Measurements from ENCODE around the gene RFT1. TPM values are rescaled to one million over a fixed set of nuclear protein-coding genes. Genes with fewer than 3 reads are reported as not detected.
A peak's percentile ranks its signal among the peaks of the same experiment; 100 is the strongest.

The RFT1 gene, protein sequence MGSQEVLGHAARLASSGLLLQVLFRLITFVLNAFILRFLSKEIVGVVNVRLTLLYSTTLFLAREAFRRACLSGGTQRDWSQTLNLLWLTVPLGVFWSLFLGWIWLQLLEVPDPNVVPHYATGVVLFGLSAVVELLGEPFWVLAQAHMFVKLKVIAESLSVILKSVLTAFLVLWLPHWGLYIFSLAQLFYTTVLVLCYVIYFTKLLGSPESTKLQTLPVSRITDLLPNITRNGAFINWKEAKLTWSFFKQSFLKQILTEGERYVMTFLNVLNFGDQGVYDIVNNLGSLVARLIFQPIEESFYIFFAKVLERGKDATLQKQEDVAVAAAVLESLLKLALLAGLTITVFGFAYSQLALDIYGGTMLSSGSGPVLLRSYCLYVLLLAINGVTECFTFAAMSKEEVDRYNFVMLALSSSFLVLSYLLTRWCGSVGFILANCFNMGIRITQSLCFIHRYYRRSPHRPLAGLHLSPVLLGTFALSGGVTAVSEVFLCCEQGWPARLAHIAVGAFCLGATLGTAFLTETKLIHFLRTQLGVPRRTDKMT
- 13.0 TPM for total RNA-seq (2013)
- polyA plus RNA-seq (10 to 100 TPM in 2 of 3 donors, 1 to 10 TPM in 1; 8.2 to 34.9 (median 25.6) TPM), polyA minus RNA-seq (3.7 and 5.3 TPM in 2 replicates), total RNA-seq (0.69 to 9.9 (median 7.7) reads per million in 11 experiments)

DNA sequence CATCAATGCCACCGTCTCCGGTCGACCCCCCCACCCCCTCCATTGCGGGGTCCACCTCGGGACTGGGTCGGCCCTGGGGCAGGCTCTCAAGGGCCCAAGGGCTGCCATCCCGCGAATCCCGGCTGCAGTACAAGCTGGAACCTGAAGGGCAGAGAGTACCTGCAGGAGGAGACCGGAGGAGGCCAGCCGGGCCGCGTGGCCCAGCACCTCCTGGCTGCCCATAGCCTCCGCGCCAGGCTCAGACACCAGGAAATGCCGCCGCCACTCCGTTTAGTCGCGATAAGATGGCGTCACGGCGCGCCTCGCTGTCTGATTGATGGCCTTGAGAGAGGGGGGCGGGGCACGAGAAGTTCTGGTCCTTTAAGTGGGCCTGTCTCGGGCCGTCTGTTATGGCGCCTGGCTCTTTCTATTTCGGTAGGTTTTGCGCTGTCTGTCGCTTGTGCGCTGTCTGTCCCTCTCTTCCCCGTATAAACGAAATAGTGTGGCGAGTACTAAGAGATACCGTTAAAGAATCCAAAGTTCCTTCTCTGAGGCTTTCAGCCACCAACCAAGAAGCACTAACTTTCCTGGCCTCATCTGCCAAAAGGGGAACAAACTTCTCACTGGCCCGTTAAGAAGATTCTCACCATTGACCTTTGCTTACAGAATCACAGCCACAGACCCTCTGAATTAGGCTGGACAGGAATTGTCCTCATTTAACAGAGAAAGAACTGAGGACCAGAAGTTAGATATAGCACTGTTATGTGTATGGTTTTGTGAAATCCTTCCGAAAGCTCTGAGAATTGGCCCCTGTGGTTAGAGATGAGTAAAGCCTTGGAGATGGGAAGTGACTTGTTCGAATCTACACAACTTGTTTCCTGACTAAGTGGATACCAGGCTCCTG lies at the start of gene RFT1:
TSS of gene RFT1 (minus strand) at position 257 of the 883 bp plus-strand sequence. CDS start at position 222, 35 bp downstream.
- Mint-ChIP-seq H3K36me3 (peaks cover 14 to 16% of the 10 kb centered on the region in 2 donors), H3K27ac (peak within 1 kb of the TSS; percentile 98 to 100 (median 99)), H3K9me3 (no peaks in the 10 kb centered on the region), H3K27me3 (ENCODE audit: low read depth in 3 of 3) (peaks cover 0 to 2% (median 0%) of the 10 kb centered on the region in 3 donors), H3K4me1 (peaks cover 38% of the 10 kb centered on the region), H3K4me3 (peak within 1 kb of the TSS; percentile 78 to 94)
- Histone ChIP-seq H3K27ac (ENCODE audit: low read depth in 1 of 2, low read length in 2 of 2) (peak within 1 kb of the TSS; percentile 95 to 100), H3K79me2 (ENCODE audit: insufficient read depth, low read length) (peaks cover 49% of the 10 kb centered on the region), H3K9me3 (replicated peaks in 1 of 2; ENCODE audit: control insufficient read depth in 1 of 2, insufficient read depth in 1 of 2, low read length in 2 of 2) (no peaks in the 10 kb centered on the region), H3K27me3 (ENCODE audit: control insufficient read depth in 2 of 2, insufficient read depth in 2 of 2, low read length in 2 of 2) (no peaks in the 10 kb centered on the region), H2AFZ (ENCODE audit: insufficient read depth, low read depth, low read length, poor library complexity, severe bottlenecking) (peak within 1 kb of the TSS; percentile 92), H3K4me1 (ENCODE audit: control insufficient read depth in 1 of 2, insufficient read depth in 2 of 2, low read length in 2 of 2) (peaks cover 35 to 49% of the 10 kb centered on the region in 2 donors), H4K20me1 (ENCODE audit: insufficient read depth, low read length) (no peaks in the 10 kb centered on the region), H3K36me3 (replicated peaks in 1 of 2; ENCODE audit: control insufficient read depth in 1 of 2, insufficient read depth in 2 of 2, low read length in 2 of 2) (peaks cover 4 to 17% of the 10 kb centered on the region in 2 donors), H3K9ac (ENCODE audit: insufficient read depth, low read length, poor library complexity, severe bottlenecking) (peak within 1 kb of the TSS; percentile 97), H3K4me3 (replicated peaks in 1 of 3; ENCODE audit: low read depth in 2 of 3, low read length in 3 of 3) (peak within 1 kb of the TSS; percentile 82 to 96 (median 95)), H3K4me2 (replicated peaks; ENCODE audit: extremely low read depth, low read length, poor library complexity, severe bottlenecking) (peak within 1 kb of the TSS; percentile 93)
- DNase-seq, result peak; percentile 95 to 97 (median 96)
- intact Hi-C loops (cut with micrococcal nuclease), result loop anchor here (5.0 kb wide), 3 partner anchors 37 to 67 kb away; no protein-coding TSS in a partner anchor
- TF ChIP-seq, protein P1, sequence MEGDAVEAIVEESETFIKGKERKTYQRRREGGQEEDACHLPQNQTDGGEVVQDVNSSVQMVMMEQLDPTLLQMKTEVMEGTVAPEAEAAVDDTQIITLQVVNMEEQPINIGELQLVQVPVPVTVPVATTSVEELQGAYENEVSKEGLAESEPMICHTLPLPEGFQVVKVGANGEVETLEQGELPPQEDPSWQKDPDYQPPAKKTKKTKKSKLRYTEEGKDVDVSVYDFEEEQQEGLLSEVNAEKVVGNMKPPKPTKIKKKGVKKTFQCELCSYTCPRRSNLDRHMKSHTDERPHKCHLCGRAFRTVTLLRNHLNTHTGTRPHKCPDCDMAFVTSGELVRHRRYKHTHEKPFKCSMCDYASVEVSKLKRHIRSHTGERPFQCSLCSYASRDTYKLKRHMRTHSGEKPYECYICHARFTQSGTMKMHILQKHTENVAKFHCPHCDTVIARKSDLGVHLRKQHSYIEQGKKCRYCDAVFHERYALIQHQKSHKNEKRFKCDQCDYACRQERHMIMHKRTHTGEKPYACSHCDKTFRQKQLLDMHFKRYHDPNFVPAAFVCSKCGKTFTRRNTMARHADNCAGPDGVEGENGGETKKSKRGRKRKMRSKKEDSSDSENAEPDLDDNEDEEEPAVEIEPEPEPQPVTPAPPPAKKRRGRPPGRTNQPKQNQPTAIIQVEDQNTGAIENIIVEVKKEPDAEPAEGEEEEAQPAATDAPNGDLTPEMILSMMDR (IDR thresholded peaks at IDR 0.05), result no peak
- WGBS (ENCODE audit: insufficient coverage), result 0% methylated on average over 33 of the region's 41 CpGs

Data from CD14-positive monocyte (primary cell).